AG04449 (cell line): ENCODE data around the gene SH2D6.

Experiments used
- CTCF ChIA-PET: fragments of 350-600 bp; formaldehyde crosslinking; extraction: SDS; loops from one replicate; lab custom pipeline; 2021; ENCODE audit warnings: antibody characterized with exemption; lab: Yijun Ruan, JAX
- POLR2A ChIA-PET: fragments of 400-600, 350-600 bp; formaldehyde crosslinking; extraction: SDS; loops from one replicate; lab custom pipeline; 2020; ENCODE audit warnings: antibody characterized with exemption, inconsistent platforms; lab: Yijun Ruan, JAX
- DNase-seq: peaks from one replicate; pipeline ENCODE4 v3.0.0-alpha.2; 2010; ENCODE audit warnings: low read depth, low spot score
- H3K4me3 ChIP-seq: 2 replicates; pipeline ENCODE4 v1.5.1; 2011; ENCODE audit warnings: low read depth, mild to moderate bottlenecking, control low read depth, low read length
- CTCF ChIP-seq: IDR thresholded peaks from one replicate; pipeline ENCODE4 v1.5.1; 2011; ENCODE audit warnings: mild to moderate bottlenecking, moderate library complexity, low read length, control low read depth, inconsistent platforms; ENCODE audit not compliant: insufficient read depth; ENCODE audit errors: missing control alignments

Gene SH2D6

GRCh38 chr2:85422072-85422457 is 3.6 kb downstream of the SH2D6 start:
- no peak for TF ChIP-seq CTCF
- ChIA-PET POLR2A (interaction anchor here (1.2 to 5.0 kb wide), 4 partner anchors 118 to 173 kb away, joined by 5 to 103 read pairs (median 24); partner anchors contain the start of genes MAT2A and RNF181), CTCF (interaction anchor here (0.9 to 34.9 kb wide), 8 partner anchors 8 to 173 kb away, joined by 3 to 922 read pairs (median 5); partner anchors contain the start of genes GGCX, MAT2A and RNF181)
- no peak for DNase-seq
- H3K4me3 ChIP-seq, result no peak overlapping the region

GRCh38 chr2:85423525-85423924 is 5.0 kb downstream of the SH2D6 start:
- POLR2A ChIA-PET, result interaction anchor here (3.2 kb wide), 1 partner anchor 116 kb away, joined by 15 read pairs; the partner anchor contains the start of gene MAT2A
- no peak for DNase-seq
- CTCF ChIA-PET, result interaction anchor here (1.1 to 34.9 kb wide), 2 partner anchors 11 to 124 kb away, joined by 3 to 922 read pairs; partner anchors contain the start of genes GGCX and MAT2A
- H3K4me3 ChIP-seq, result no peak overlapping the region
- TF ChIP-seq CTCF, result no peak

- DNase-seq, result no peak
- POLR2A ChIA-PET, result interaction anchor here (3.2 kb wide), 1 partner anchor 114 kb away, joined by 15 read pairs; the partner anchor contains the start of gene MAT2A
- CTCF ChIA-PET, result interaction anchor here (1.2 to 34.9 kb wide), 2 partner anchors 9 to 122 kb away, joined by 3 to 922 read pairs; partner anchors contain the start of genes GGCX and MAT2A
- H3K4me3 ChIP-seq, result no peak overlapping the region
- TF ChIP-seq CTCF, result no peak
Observed at GRCh38 chr2:85425588-85425987, 7.1 kb downstream of the SH2D6 start.

- no peak for DNase-seq
- POLR2A ChIA-PET, result interaction anchor here (2.5 kb wide), 1 partner anchor 112 kb away, joined by 21 read pairs; the partner anchor contains the start of gene MAT2A
- CTCF ChIA-PET, result interaction anchor here (1.0 to 34.9 kb wide), 3 partner anchors 7 to 121 kb away, joined by 3 to 922 read pairs (median 45); partner anchors contain the start of genes GGCX, MAT2A and SH2D6
- no peak for TF ChIP-seq CTCF
- H3K4me3 ChIP-seq, result no peak overlapping the region
Observed at GRCh38 chr2:85427300-85427835, 8.9 kb downstream of the SH2D6 start.

- no peak for DNase-seq
- no peak overlapping the region for H3K4me3 ChIP-seq
- CTCF ChIA-PET, result interaction anchor here (5.4 to 34.9 kb wide), 2 partner anchors 8 to 120 kb away, joined by 45 to 922 read pairs; partner anchors contain the start of genes GGCX, MAT2A and SH2D6
- no peak for TF ChIP-seq CTCF
- POLR2A ChIA-PET, result interaction anchor here (1.0 to 2.5 kb wide), 3 partner anchors 9 to 122 kb away, joined by 3 to 21 read pairs (median 7); partner anchors contain the start of gene MAT2A
Observed at GRCh38 chr2:85428343-85428881, 9.9 kb downstream of the SH2D6 start.
